ENCODE data around the gene SLC7A6.

Gene SLC7A6

DNA sequence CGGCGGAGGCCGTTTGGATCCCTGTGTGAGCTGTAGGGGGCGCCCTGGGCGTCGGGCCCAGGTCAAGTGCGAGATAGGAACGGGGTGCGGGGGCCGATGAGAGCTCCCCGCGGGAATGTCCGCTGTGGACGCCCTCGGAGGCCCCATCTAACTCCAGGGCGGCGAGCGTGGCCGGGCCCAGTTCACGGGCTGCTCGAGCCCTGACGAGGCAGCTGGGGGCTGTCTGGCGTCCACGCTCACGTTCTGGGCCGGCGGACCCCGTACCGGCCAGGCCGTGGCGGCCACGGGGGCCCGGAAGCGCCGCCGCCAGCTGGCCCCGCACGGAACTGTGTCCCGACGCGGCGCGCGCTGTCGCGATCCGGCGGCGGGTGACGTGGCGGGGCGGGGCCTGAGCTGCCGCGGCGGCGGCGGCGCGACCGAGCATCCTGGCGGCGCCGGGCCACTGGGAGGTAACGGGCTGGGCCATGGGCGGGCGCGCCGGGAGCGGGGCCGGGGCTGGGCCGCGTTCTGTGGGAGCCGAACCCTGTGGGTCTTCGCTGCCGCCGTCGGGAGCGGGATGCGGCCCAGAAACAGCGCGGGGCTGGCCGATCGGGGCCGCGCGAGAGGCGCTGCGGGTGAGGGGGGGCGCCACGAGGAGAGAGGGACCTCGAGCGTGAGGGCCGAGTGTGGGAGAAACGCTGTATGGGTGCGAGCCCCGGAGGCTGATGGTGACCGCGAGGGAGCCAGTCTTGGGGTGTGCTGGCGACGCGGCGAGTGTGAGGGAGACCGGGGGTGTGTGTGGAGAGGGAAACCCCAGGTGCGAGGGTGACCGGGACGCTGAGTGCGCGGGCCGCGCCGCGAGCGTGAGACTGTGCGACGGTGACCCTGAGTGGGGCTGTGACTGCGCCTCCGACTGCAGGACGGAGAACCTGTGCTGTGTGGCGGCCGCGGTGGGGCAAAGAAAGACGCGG, at the start of gene SLC7A6:
TSS of gene SLC7A6 (plus strand) at position 399 of the 950 bp plus-strand sequence. CDS start 10,201 bp downstream, outside the sequence.
- peak; percentile 93 for DNase-seq

DNA sequence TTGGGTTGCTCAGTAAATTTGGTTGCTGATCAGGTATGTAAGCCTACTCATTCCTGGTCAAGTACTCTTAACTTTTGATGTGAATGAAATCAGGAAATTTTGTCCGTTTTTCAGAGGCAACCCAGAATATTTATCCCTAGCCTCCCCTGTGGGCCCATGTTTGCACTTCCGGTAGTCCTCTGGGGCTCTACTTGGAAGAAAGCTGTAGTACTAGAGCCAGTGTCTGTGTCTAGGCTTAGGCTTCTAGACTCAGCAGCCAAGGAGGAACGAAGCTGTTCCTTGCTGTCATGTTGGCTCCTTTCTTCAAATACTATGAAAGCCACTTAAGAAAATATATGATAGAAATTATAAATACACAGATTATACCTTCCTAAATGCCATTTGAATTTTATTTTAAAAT, 49.6 kb upstream of the SLC7A6 start:
- DNase-seq = no peak

DNA sequence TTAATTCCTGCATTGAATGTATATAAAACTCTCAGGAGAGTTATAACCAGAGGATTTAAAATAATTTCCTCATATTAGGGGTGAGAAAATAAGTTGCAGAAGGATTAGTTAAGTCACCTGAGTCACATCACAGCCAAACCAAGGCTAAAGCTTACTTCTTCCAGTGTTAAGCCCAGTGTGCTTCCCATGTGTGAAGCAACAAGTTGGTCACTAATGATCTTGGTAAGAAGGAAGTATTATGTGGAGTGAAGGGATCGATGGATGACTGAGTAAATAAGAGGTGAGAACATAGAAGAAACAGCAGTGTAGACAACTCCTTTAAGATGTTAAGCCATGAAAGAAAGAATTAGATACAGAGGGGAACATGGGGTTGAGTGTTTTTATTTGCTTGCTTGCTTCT, 49.0 kb upstream of the SLC7A6 start:
- no peak for DNase-seq

DNA sequence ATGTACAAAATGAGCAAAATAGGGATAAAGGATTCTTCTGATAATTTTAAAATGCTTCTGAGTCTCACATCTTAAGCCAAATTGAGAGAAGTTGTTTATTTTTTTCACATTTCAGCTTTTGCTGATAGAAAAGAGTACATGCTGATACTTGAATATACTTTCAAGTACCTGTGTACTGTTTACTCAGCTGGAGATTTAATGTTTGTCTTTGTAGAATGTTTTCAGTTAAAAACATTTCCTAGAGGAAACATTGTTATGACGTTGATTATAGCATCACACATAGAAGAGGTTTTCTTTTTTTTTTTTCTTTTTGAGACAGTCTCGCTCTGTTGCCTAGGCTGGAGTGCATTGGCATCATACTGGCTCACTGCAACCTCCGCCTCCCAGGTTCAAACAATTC, 48.1 kb upstream of the SLC7A6 start:
- no peak for DNase-seq

DNA sequence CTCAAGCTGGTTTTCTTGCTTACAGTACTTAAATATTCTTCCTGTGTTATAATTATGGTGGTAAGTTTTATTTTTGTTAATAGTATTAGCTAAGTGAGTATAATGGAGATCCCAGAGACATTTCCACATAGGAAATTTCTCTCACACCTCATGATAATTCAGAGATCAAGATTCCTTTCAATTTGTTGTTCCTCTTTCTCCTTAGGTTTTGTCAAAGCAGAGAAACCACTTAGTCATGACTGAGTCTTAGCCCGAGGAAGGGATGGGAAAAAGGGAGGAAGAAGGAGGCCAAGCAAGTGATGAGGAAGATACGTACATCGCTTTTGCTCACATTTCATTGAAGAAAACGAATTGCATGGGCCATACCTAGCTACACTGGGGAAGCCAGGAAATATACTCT, 46.8 kb upstream of the SLC7A6 start:
- DNase-seq = no peak

DNA sequence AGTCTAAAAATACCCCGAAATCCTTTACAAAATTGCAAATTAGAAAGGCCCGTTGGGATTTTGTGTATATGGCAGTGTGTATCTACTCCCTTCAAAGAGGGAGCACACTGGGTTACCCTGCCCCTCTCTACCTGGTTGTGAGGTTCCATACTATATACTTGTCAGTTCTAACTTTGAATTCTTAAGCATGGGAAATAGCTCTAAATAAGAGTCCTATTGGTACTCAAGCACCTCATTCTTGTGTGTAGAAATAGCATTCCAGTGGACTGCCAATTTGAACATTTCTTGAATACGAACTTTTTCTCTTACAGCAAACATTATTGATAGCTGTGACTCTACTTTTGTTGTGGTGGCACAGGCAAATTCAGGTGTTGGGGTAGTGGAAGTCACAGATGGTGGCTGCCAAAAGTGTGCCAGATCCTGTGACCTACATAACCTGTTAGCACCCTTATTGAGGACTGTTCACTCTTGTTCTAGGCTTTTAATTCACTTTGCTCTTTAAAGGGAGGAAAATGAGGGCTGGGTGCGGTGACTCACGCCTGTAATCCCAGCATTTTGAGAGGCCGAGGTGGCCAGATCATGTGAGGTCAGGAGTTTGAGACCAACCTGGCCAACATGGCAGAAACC, 44.5 kb upstream of the SLC7A6 start:
- DNase-seq = no peak

DNA sequence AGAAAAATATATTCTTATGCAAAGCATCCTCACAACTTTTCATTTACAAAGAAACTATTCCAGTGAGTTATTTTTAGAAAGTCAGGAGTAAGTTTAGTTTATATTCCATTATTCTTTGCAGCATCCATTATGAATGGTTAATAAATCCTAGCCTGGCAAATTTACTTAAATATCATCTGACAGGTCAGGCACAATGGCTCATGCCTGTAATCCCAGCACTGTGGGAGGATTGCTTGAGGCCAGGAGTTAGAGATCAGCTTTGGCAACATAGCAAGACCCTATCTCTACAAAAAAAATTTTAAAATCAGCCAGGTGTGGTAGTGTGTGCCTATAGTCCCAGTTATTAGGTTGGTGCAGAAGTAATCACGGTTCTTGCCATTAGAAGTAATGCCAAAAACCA, 41.3 kb upstream of the SLC7A6 start:
- DNase-seq = no peak

DNA sequence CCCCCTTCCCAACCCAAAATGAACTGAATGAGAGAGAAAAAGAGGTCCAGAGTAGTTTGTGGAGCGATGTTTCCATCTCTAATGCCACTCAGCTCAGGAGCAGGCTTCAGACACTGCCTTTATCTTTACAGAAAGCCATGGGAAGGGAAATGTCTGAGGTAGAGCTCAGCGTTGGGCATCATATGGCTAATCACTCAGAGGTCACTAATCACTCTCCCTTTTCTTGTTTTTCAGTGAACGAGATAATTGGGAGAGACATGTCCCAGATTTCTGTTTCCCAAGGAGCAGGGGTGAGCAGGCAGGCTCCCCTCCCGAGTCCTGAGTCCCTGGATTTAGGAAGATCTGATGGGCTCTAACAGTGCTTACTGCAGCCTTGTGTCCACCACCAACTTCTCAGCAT, 38.2 kb upstream of the SLC7A6 start:
- DNase-seq = no peak

DNA sequence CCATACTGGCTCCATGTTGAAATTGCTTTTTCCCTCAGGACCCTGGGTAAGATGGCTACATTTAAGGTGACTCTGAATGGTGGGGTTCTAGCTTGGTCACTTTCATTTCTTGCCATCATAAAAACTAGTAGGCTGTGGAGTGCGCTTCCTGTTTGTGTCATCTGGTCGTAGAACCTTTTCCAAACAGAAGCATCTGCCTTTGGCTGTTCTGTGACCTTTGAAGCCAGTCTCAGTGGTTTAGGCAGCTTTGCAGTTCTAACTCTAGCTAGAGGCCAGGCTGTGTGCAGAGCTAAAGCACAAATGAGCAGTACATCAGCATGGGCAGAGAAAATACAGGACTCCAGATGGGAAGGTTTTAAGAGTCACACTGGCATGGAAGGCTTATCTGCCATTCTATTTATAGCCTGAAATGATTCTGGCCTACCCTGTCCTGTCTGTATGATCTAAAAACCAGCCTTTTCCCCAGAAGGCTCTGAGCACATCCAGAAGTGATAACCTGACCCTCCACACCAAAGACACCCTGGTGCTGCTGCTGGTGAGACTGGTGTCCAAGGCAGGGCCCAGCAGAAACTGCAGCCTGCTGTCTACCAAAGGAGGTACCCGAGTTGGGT, 37.0 kb upstream of the SLC7A6 start:
- DNase-seq = no peak

DNA sequence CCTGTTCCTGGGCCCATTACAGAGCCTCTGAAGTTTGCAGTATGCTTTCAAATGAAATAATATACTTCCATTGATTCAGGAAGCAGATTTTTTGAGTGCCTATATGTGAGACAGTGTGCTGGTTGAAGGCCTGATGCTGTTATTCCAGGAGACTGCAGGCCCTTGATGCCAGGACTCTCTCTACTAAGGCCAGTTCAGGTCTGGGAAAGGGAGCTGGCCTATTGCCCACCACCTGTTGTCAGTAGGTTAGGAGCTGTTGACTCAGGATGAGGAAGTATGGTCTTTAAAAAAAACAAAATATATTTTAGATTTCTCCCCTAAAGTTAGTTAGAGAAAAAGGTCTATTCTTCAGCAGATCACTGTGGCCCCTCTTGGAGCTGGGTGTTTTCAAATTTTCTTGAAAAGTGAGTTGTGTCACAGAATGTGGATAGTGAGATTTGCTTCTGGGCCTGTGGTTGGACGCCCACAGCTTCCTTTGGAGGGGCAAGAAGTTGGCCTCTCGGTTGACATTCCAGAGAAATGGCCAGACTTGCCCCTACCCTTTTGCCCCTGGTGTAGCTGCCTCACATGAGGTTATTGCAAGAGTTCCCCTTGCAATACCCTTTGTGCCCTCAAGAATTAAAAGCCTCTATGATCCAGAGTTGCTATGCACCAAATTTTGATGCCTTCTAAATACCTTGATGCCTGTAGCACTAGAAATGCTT, 36.3 kb upstream of the SLC7A6 start:
- DNase-seq = no peak

DNA sequence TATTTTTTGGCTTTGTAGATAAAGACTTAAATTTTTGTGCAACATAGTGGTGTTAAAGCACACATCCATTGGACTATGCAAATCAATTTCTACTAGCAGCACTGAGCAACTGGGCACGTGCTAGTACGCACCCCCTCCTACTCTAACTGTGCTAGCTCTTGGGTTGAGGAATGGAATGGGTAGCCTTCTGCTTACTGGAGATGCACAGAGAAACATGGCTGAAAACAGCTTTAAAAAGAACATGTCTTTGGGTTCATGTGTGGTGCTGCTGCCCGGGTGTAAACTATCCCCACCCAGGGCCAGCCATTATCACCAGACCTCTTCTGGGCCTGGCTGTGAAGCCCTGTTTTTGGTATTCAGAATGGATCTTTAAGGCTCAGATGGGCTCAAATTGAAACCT, 35.7 kb upstream of the SLC7A6 start:
- DNase-seq = no peak

DNA sequence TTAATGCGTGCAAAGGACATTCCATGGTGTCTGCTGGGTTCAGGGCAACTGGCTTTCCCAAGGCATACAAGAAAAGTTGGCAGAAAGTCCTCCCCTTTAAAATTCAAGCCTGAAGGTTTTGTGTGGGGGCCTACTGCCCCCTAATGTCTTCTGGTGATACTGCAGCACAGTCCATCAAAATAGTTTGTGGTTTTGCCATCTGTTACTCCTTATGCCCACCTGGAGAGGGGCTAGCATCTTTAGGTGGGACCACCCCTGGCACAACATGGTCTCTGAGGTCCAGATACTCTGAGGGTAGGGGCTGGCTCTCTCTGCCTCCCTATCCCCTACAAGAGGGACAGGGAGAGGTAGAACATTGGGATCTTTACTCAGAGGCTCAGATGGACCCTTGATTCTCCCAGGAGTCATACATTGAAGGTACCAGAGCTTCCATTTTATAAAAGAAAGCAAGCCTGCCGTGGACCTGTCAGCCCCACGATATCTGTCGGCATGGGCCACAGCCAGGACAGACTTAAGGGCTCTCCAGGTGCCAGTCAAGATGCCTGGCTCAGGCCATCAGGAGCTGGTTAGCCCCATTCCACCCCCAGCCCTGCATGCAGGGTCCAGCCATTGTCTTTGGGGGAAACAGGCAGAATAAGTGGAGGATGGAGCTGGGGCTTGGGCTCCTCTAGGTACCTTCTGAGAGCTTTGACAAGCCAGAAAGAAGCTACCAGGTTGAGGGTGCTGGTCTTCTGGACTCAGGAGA, 34.7 kb upstream of the SLC7A6 start:
- no peak for DNase-seq

DNA sequence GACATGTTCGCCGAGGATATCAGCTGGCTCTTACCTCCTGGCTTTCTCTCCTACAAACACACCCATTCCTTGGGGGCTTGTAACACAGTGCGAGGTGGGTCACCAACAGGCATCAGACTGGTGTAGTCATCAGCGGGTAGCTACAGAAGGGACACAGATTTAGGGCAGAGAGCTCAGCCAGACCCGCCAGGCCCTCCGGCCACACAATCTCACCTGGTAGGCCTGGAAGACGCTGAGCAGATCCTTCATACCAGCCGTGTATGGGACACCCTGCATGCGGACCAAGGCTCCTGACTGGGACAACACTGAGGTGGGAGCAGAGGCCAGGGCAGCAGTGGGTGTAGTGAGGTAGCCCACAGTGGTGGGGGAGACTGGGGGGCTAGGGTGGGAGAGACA, 34.2 kb upstream of the SLC7A6 start:
- DNase-seq = no peak

DNA sequence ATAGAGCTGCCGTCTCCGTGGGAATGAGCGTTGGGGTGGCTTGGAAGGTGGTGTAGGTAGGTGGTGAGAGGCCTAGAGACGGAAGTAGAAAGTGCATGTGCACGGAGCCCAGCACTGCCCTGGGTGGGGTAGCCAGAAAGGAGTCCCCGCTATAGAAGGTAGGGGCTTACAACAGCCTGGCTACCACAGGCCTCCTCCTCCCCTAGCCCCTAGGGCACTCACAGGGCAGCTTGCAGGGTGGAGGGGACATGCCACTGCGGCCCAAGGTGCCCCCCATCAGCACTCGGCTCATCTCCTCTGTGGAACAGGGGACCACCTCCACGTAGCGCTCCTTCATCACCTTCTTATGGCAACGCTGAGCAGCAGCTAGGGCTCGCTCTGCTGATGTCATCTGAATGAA, 33.4 kb upstream of the SLC7A6 start:
- no peak for DNase-seq

DNA sequence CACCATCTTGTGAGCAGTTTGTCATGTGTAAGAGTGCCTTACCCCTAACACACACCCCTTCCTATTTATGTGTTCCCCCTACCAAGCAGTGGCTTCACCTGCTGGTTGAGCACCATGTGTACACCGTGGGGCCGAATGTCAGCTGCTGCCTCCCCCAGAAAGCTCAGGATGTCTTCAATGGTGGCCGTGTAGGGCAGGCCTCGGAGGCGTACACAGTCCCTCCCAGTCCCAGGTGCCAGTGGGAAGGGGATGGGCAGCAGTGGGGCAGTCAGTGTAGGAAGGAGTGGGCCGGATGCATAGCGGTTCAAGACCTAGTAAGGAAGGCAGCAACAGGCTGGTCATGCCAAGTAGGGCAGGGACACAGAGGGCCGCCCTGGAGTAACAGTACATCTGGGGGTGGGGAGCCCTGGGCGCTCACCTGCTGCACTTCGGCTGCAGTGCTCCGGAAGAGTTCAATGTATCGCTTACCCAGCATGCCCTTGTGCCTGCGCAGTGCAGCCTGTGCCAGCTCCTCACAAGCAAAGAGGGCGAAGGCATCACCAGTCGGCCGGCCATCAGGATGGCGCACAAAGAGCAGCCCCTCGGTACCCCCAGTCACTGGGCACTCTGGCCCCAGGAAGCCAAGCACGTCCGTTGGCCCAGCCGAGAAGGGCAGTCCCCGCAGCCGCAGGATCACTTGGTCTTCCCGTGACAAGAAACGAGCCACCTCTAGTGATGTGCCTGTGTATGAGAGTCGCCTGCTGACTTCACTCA, 32.8 kb upstream of the SLC7A6 start:
- no peak for DNase-seq

DNA sequence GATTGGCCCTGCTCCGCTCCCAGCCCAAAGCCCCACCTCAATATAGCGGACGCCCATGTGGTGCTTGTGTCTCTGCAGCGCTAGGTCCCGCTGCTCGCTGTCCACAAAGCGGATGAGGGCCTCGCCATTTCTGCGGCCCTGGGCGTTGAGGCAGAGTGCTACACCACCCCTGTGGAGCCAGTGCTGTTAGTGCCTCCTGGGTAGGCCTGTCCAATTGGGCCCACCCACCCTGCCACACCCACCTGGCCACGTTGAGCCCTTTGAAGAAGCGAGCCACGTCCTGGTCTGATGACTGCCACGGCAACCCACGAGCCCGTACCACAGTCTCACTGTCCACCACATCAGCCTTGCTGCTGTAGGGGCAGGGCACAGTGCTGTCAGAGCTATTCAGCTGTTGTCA, 32.0 kb upstream of the SLC7A6 start:
- no peak for DNase-seq

DNA sequence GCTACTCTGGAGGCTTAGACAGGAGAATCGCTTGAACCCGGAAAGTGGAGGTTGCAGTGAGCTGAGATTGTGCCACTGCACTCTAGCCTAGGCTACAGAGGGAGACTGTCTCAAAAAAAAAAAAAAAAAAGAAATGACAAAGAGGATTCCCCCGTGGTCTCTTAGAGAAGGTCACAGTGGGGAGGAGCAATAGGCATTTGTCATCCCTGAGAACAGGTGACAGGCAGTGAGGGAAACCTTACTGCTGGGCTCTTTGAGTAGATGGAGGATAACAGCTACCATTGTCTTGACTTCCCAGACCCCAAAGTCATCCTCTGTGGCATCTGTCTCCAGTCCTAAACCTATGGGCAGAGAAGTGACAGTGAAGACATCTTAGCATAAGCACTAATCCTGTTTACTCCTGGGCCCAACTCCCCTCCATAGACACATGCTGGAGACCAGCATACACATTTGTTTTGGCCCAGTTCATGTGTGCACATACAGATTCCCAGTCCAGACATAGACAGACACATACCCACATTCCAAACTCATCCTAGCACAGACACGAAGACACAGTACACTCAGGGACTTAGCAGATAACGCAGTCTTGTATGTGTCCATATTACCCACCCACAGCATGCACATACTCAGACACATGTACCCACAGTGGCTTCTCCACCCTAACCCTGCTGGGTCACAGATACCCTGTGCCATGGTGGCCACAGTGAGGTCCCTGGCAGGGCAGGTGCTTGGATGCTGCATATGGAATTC, 31.1 kb upstream of the SLC7A6 start:
- DNase-seq = no peak

DNA sequence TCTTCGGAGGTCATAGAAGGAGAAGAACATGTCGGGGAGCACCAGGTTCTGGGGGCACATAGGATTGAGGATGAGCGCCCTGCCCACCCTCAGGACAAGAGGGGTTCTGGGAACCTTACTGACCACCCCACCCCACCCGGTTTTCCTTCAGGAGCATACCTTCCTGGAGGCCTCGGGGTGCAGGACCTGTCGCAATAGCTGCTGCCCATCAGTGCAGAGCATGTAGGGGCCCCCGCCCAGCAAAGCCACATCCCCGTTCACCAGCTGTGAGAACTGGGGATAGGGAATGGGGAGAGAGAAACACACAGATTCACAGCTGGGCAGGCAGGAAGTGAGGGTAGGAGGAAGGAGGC, 30.5 kb upstream of the SLC7A6 start:
- no peak for DNase-seq

DNA sequence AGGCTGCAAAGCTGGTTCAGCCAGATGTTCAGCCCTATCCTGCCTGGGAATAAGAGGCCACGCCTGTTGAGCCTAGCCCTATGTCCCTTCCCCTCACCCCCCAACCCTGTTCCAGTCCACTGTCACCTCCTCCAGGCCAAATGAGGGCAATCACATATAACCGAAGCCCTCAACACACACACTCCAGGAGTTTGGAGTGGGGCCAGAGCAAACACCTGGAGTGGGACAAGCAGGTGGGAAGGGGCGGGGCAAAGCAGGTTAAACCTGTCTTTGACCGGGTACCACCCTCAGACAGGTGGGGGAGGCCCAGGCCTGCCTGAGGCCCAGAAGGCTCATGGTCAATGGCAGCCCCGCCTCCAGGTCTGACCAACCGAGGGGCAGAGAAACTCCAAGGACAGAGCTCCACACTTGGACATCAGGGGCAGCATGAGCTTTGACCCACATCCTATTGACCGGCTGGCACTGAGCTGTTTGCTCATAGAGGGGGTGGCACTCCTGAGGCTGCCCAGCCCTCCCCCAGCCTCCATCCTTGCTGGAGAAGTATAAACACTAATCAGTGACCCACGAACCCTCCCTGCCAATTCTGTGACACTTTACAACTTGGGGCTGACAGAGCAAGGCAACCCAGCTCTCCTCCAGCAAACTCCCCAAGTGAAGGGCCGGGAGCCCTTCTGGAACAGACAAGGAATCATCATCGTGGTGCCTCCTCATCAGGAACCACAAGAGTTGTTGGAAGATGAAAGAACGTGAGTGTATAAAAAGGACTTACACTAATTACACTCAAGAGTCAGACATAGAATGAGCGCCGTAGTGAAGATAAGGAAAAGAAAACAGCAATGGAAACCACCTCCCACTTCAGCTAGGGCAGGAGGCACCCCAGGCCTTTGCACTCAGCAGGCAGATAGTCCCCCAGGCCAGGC, 29.9 kb upstream of the SLC7A6 start:
- peak; percentile 41 for DNase-seq

Data from 8988T (cell line).